ENCODE results near the gene ACBD6.

The ACBD6 gene

GRCh38 chr1:180533266-180533987 lies 31.1 kb upstream of the ACBD6 start (continued):
- TF ChIP-seq ZNF518A (tag by site-specific recombination; conservative IDR thresholded peaks at IDR 0.05; ENCODE audit: low read depth) (0 out of 2 replicates have a peak, but pooled peaks have one; percentile 28), PATZ1 (tag by site-specific recombination; IDR thresholded peaks at IDR 0.05) (0 out of 2 replicates have a peak, but pooled peaks have one; percentile 31), SP7 (tag by site-specific recombination; IDR thresholded peaks at IDR 0.05) (0 out of 2 replicates have a peak, but pooled peaks have one; percentile 13), ZNF350 (tag by site-specific recombination; IDR thresholded peaks at IDR 0.05) (no peak), ZNF660 (tag by site-specific recombination; IDR thresholded peaks at IDR 0.05) (0 out of 2 replicates have a peak, but pooled peaks have one; percentile 62)

DNA sequence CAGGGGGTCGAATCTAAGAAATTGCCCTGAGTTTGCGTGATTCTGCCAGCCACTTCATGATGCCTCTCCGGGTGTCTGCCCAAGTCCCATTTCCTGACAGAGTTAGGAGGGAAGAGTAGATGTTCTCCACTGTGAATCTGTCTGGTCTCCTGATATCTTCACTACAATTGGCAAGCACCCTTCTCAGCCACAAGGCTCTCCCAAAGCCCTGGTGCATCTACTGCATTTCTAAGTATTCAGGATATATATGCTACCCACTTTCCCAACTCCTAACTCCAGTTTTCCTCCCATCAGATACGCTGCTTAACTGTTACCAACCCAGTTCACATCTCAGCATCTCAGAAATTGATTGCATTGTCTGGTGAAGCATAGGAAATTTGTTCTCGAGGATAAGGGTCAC lies 30.5 kb upstream of the ACBD6 start:
- H3K4me1 ChIP-seq (ENCODE audit: control insufficient read depth, insufficient read depth, low read length), result no peaks in the 10 kb centered on the region
- no peak overlapping the region for H3K4me3 ChIP-seq (ENCODE audit: low read depth, low read length)
- TF ChIP-seq ZNF621 (tag by site-specific recombination; IDR thresholded peaks at IDR 0.05) (no peak), ZNF76 (tag by site-specific recombination; IDR thresholded peaks at IDR 0.05; ENCODE audit: borderline replicate concordance, low read depth) (no peak)
- no peaks in the 10 kb centered on the region for H3K36me3 ChIP-seq (ENCODE audit: control insufficient read depth in 2 of 2, insufficient read depth in 1 of 2, low read length in 2 of 2)
- CTCF ChIA-PET, result interaction anchor here (0.5 to 13.3 kb wide), 21 partner anchors 8 to 692 kb away, joined by 3 to 134 read pairs (median 3); no protein-coding TSS in a partner anchor
- H3K9me3 ChIP-seq (ENCODE audit: control insufficient read depth, insufficient read depth, low read depth, low read length), result no peaks in the 10 kb centered on the region
- POLR2A ChIA-PET, result no interaction called here
- no peak overlapping the region for H3K27ac ChIP-seq (ENCODE audit: extremely low read depth, low read depth, low read length)

DNA sequence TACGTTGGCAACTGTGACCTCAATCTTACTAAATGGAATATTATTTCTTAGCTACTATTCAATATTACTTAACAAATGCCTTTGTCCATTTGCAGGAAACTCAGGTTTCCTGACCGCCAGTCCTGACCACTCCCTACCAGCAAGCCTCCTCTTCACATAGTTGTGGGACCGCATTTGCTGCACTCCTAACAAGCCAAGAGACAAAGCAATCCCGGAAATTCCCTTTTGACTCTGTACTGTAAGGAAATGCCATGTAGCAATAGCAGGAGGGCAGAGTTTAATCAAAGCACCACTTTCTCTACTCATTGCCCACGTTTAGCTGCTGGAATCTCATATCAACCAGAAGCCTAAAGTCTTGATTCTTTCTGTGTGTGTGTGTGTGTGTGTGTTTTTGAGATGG lies 28.1 kb upstream of the ACBD6 start:
- ChIA-PET CTCF (interaction anchor here (0.7 to 13.3 kb wide), 5 partner anchors 14 to 1501 kb away, joined by 3 to 134 read pairs (median 5); no protein-coding TSS in a partner anchor), POLR2A (no interaction called here)
- Histone ChIP-seq H3K36me3 (ENCODE audit: control insufficient read depth in 2 of 2, insufficient read depth in 1 of 2, low read length in 2 of 2) (no peaks in the 10 kb centered on the region), H3K4me1 (ENCODE audit: control insufficient read depth, insufficient read depth, low read length) (no peaks in the 10 kb centered on the region), H3K27ac (ENCODE audit: extremely low read depth, low read depth, low read length) (no peak overlapping the region), H3K9me3 (ENCODE audit: control insufficient read depth, insufficient read depth, low read depth, low read length) (no peaks in the 10 kb centered on the region), H3K4me3 (ENCODE audit: low read depth, low read length) (no peak overlapping the region)
- TF ChIP-seq ZNF645 (tag by site-specific recombination; IDR thresholded peaks at IDR 0.05) (no peak), ZFP3 (tag by site-specific recombination; IDR thresholded peaks at IDR 0.05; ENCODE audit: low read depth) (no peak), ZNF518A (tag by site-specific recombination; conservative IDR thresholded peaks at IDR 0.05; ENCODE audit: low read depth) (no peak), ZNF416 (tag by site-specific recombination; IDR thresholded peaks at IDR 0.05) (no peak), ZNF341 (tag by site-specific recombination; IDR thresholded peaks at IDR 0.05; ENCODE audit: low read depth) (no peak), BCL11A (tag by site-specific recombination; IDR thresholded peaks at IDR 0.05; ENCODE audit: low read depth) (no peak), ZNF670 (tag by site-specific recombination; IDR thresholded peaks at IDR 0.05; ENCODE audit: low read depth) (no peak), ZNF776 (tag by site-specific recombination; IDR thresholded peaks at IDR 0.05; ENCODE audit: borderline replicate concordance) (no peak), ZNF146 (tag by site-specific recombination; IDR thresholded peaks at IDR 0.05) (no peak), ZNF324 (tag by site-specific recombination; IDR thresholded peaks at IDR 0.05) (no peak)
- TF ChIP-seq, protein P1, sequence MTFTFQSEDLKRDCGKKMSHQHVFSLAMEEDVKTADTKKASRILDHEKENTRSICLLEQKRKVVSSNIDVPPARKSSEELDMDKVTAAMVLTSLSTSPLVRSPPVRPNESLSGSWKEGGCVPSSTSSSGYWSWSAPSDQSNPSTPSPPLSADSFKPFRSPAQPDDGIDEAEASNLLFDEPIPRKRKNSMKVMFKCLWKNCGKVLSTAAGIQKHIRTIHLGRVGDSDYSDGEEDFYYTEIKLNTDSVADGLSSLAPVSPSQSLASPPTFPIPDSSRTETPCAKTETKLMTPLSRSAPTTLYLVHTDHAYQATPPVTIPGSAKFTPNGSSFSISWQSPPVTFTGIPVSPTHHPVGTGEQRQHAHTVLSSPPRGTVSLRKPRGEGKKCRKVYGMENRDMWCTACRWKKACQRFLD (tag by site-specific recombination; IDR thresholded peaks at IDR 0.05), result no peak

Data from HEK293 (cell line).